Natural killer cell (primary cell): ENCODE data around the gene MSL3B.

Experiments used
- ATAC-seq, 3 donors: fragments of 150-1000 bp in 2 of 3; fragments of 200-7000 bp in 1 of 3; cut with Tn5 transposase; 1 replicate in 1 of 3; 2 replicates in 2 of 3; pipeline ENCODE4 v1.10.0; 2021; ENCODE audit warnings: mild to moderate bottlenecking in 2 of 3, moderate library complexity in 2 of 3
- DNase-seq, 2 donors: peaks; one replicate each; pipeline versions ENCODE4 v3.0.0 to v3.0.0-alpha.2; 2013 to 2021; ENCODE audit warnings: mixed read lengths in 1 of 2
- H3K27ac ChIP-seq: one replicate; pipeline ENCODE4 v1.5.1; 2013; ENCODE audit warnings: mild to moderate bottlenecking, low read length
- H3K27me3 ChIP-seq: one replicate; pipeline ENCODE4 v1.6.1; 2013; ENCODE audit warnings: low read length; ENCODE audit not compliant: control insufficient read depth, insufficient read depth
- H3K36me3 ChIP-seq: one replicate; pipeline ENCODE4 v1.6.1; 2013; ENCODE audit warnings: low read length; ENCODE audit not compliant: control insufficient read depth, insufficient read depth
- H3K4me1 ChIP-seq: one replicate; pipeline ENCODE4 v1.6.1; 2013; ENCODE audit warnings: low read length; ENCODE audit not compliant: control insufficient read depth, insufficient read depth
- H3K4me3 ChIP-seq: one replicate; pipeline ENCODE4 v1.5.1; 2013; ENCODE audit warnings: low read length
- H3K9me3 ChIP-seq: one replicate; pipeline ENCODE4 v1.6.1; 2013; ENCODE audit warnings: low read length; ENCODE audit not compliant: control insufficient read depth, insufficient read depth
- H3K27ac Mint-ChIP-seq, 2 donors: one replicate each; pipeline ENCODE4 v1.8.0; 2022; ENCODE audit warnings: mild to moderate bottlenecking in 2 of 2, mixed read lengths in 2 of 2, moderate library complexity in 1 of 2
- H3K27me3 Mint-ChIP-seq, 2 donors: one replicate each; pipeline ENCODE4 v1.8.0; 2022; ENCODE audit warnings: low read depth in 2 of 2, mixed read lengths in 2 of 2
- H3K36me3 Mint-ChIP-seq: one replicate; pipeline ENCODE4 v1.8.0; 2022; ENCODE audit warnings: mixed read lengths
- H3K4me1 Mint-ChIP-seq, 2 donors: one replicate each; pipeline ENCODE4 v1.8.0; 2022; ENCODE audit warnings: mixed read lengths in 2 of 2
- H3K4me3 Mint-ChIP-seq: one replicate; pipeline ENCODE4 v1.8.0; 2022; ENCODE audit warnings: mild to moderate bottlenecking, moderate library complexity, mixed read lengths
- H3K9me3 Mint-ChIP-seq, 2 donors: one replicate each; pipeline ENCODE4 v1.8.0; 2022; ENCODE audit warnings: mixed read lengths in 2 of 2
- CTCF ChIP-seq: fragments of 200-600 bp; IDR thresholded peaks from one replicate; pipeline ENCODE4 v1.8.0; 2022; ENCODE audit warnings: antibody characterized with exemption
- WGBS: methylation state at CpG from one replicate; pipeline ENCODE4 v1.1.7; 2013; ENCODE audit warnings: missing lambda C conversion rate; ENCODE audit not compliant: insufficient coverage; 5-methylcytosine and 5-hydroxymethylcytosine counted together
- intact Hi-C: fragments of 100-400 bp; cut with micrococcal nuclease; formaldehyde crosslinking; loops from one replicate; pipeline ENCODE4 v1.14.2; 2022

MSL3B gene

DNA sequence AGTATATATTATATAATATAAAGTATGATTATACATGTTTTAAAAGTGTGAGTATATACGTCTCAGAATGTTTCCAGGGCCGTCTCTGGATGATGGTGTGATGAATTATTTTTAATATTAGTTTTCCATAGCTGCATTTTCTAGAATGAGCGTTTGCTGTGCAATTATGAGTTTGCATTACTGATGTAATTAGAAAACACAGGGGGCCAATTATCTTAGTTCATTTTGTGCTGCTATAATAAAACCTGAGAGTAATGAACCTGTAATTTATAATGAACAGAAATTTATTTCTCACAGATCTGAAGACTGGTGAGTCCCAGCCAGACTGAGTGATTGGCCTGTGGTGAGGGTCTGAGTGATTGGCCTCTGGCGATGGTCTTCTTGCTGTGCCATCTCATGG is 9.9 kb downstream of the MSL3B start:
- Mint-ChIP-seq H3K27me3 (peaks cover 0 to 7% of the 10 kb centered on the region in 2 donors), H3K4me1 (peaks cover 13 to 23% of the 10 kb centered on the region in 2 donors), H3K27ac (no peak overlapping the region), H3K4me3 (no peak overlapping the region), H3K36me3 (no peaks in the 10 kb centered on the region), H3K9me3 (no peaks in the 10 kb centered on the region)
- Histone ChIP-seq H3K9me3 (no peaks in the 10 kb centered on the region), H3K27me3 (no peaks in the 10 kb centered on the region), H3K4me3 (no peak overlapping the region), H3K4me1 (peaks cover 17% of the 10 kb centered on the region), H3K27ac (no peak overlapping the region), H3K36me3 (no peaks in the 10 kb centered on the region)
- intact Hi-C loops, result loop anchor here (5.0 kb wide), 1 partner anchor 644 kb away; no protein-coding TSS in a partner anchor
- WGBS, result 87% methylated on average over 4 of the region's 4 CpGs
- no peak for TF ChIP-seq CTCF
- ATAC-seq (no peak), DNase-seq (no peak)

DNA sequence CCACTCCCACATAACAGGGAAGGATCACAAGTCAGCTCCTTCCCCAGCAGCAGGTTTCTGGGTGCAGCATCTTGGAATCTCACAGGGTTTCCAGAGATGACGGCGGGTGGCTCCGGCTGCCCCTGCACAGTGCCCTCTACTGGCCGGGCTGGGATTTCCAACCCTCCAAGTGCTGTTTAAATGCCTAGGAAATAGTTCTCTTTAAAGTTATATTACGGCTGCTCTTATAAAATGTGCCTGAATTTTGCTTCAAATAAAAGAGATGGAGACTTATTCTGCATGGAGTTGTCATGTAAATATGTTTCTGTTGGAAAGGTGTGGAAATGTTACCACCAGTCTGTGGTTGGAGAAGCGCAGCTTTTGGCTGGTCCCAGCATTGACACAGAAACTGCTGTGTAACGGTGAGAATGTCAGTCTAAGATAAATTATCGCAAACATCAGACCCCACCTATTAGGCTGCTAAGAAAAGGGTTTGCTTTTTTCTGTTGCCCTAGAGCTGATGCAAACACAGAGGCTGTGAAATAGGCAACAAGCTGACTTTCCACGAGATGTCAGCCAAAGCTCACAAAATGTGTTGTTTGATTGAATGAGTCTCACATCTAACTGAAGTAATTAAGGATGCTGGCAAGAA is 10.6 kb downstream of the MSL3B start:
- TF ChIP-seq CTCF, result peak; percentile 83
- Mint-ChIP-seq H3K4me1 (peaks cover 18 to 24% of the 10 kb centered on the region in 2 donors), H3K36me3 (no peaks in the 10 kb centered on the region), H3K27me3 (peaks cover 0 to 7% of the 10 kb centered on the region in 2 donors), H3K27ac (no peak overlapping the region), H3K4me3 (no peak overlapping the region), H3K9me3 (no peaks in the 10 kb centered on the region)
- ATAC-seq (peak in 1 of 3 donors; percentile 53), DNase-seq (peak; percentile 45 to 68)
- peaks cover 19% of the 10 kb centered on the region for H3K4me1 ChIP-seq
- WGBS, result 25% methylated on average over 9 of the region's 9 CpGs
- no peak overlapping the region for H3K27ac ChIP-seq
- H3K27me3 ChIP-seq, result no peaks in the 10 kb centered on the region
- H3K4me3 ChIP-seq, result no peak overlapping the region
- no peaks in the 10 kb centered on the region for H3K36me3 ChIP-seq
- no peaks in the 10 kb centered on the region for H3K9me3 ChIP-seq
- intact Hi-C loops, result loop anchor here (5.0 kb wide), 1 partner anchor 645 kb away; no protein-coding TSS in a partner anchor

DNA sequence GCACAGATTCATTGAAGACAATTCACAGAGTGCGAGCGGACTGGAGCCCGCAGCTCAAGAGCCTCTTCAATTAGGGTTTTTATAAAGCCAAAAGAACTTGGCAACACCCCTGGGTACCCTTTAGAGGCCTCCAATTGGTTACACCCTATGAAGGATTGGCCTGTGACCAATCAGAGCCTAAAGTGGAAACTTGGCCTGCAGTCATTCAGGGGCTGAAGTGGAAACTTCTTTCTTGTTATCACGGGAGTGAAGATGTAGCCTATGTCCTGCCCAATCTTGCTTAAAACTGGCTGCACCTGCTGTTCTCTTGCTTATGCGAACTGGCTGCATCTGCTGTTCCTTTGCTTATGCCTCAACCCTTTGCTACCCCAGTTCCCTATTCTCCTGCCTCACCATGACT is 12.0 kb downstream of the MSL3B start:
- no peaks in the 10 kb centered on the region for H3K9me3 Mint-ChIP-seq
- H3K4me1 Mint-ChIP-seq, result peaks cover 20 to 26% of the 10 kb centered on the region in 2 donors
- H3K27ac Mint-ChIP-seq, result peak overlapping the region in 1 of 2 donors; percentile 13
- TF ChIP-seq CTCF, result no peak
- peak overlapping the region; percentile 41 for H3K4me3 Mint-ChIP-seq
- Histone ChIP-seq H3K27me3 (no peaks in the 10 kb centered on the region), H3K27ac (no peak overlapping the region), H3K36me3 (no peaks in the 10 kb centered on the region), H3K4me1 (peaks cover 19% of the 10 kb centered on the region), H3K4me3 (no peak overlapping the region), H3K9me3 (no peaks in the 10 kb centered on the region)
- intact Hi-C loops, result loop anchor here (5.0 kb wide), 1 partner anchor 646 kb away; no protein-coding TSS in a partner anchor
- DNase-seq (no peak), ATAC-seq (no peak)
- H3K36me3 Mint-ChIP-seq, result no peaks in the 10 kb centered on the region
- WGBS, result 95% methylated on average over 5 of the region's 5 CpGs
- H3K27me3 Mint-ChIP-seq, result no peaks in the 10 kb centered on the region

DNA sequence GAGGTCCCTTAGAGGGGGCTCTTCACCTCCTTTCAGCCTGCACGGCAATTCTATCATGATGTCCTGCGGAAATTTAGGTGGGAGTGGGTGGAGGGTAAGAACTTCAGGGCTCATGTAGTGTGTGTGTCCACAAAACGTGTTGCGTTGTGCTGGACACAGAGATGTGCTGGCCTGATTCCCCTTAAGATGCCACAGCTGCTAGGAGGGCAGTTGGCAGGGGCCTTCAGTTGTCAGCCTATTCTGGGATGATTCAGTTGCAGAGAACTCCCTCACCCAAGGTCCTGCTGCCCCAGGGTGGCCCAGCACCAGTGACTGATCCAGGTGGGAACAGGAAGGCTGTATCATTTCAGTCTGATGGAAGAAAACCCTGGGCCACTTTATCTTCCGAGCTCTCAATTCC is 12.8 kb downstream of the MSL3B start:
- Mint-ChIP-seq H3K36me3 (no peaks in the 10 kb centered on the region), H3K27ac (peak overlapping the region in 1 of 2 donors; percentile 13), H3K4me3 (peak overlapping the region; percentile 93), H3K27me3 (no peaks in the 10 kb centered on the region), H3K9me3 (no peaks in the 10 kb centered on the region), H3K4me1 (peaks cover 20 to 26% of the 10 kb centered on the region in 2 donors)
- H3K27ac ChIP-seq, result no peak overlapping the region
- ATAC-seq (no peak), DNase-seq (no peak)
- no peaks in the 10 kb centered on the region for H3K9me3 ChIP-seq
- peaks cover 19% of the 10 kb centered on the region for H3K4me1 ChIP-seq
- no peak overlapping the region for H3K4me3 ChIP-seq
- H3K36me3 ChIP-seq, result no peaks in the 10 kb centered on the region
- 96% methylated on average over 5 of the region's 5 CpGs for WGBS
- H3K27me3 ChIP-seq, result no peaks in the 10 kb centered on the region
- TF ChIP-seq CTCF, result no peak
- intact Hi-C loops, result loop anchor here (5.0 kb wide), 1 partner anchor 647 kb away; no protein-coding TSS in a partner anchor
